ENCODE data around the gene NALCN. TPM values are rescaled to one million over a fixed set of nuclear protein-coding genes. Genes with fewer than 3 reads are reported as not detected.

NALCN gene
- total RNA-seq, 1 experiment from 2014 or later, result 0.52 TPM

DNA sequence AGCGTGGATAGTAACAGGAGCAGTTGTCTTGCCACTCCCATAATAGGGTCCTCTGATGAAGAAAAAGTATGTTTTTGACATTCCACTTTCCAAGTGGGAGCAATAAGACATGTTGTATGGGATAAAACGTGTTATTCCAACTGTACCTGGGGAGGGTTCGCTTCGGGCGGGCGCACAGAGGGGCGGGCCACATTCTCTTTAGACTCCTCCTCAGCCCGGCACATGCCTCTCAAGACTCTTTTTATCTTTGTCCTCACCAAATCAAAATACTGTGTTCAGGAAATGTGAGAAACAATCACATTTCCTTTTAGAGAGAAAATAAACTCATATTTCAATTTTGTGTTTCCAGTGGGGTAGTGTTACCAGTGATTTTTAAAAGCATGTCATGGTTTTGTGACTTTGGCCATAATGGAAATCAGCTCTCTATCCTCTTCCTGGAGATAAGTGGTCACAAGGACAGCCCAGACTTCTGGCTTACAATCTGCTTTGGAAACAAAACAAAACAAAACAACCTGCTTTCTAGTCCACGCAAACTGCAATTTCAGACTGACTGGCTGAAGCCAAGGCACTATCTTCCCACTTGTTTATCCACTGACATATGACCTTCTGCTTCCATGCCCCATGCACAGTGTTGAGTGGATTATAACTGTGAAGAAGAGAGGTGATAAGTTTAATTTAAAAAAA lies 276.1 kb downstream of the NALCN start:
- TF ChIP-seq EZH2 (IDR thresholded peaks at IDR 0.05; ENCODE audit: borderline replicate concordance, low read depth, low read length, poor library complexity, severe bottlenecking), result no peak
- TF ChIP-seq, protein P1, sequence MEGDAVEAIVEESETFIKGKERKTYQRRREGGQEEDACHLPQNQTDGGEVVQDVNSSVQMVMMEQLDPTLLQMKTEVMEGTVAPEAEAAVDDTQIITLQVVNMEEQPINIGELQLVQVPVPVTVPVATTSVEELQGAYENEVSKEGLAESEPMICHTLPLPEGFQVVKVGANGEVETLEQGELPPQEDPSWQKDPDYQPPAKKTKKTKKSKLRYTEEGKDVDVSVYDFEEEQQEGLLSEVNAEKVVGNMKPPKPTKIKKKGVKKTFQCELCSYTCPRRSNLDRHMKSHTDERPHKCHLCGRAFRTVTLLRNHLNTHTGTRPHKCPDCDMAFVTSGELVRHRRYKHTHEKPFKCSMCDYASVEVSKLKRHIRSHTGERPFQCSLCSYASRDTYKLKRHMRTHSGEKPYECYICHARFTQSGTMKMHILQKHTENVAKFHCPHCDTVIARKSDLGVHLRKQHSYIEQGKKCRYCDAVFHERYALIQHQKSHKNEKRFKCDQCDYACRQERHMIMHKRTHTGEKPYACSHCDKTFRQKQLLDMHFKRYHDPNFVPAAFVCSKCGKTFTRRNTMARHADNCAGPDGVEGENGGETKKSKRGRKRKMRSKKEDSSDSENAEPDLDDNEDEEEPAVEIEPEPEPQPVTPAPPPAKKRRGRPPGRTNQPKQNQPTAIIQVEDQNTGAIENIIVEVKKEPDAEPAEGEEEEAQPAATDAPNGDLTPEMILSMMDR (conservative IDR thresholded peaks at IDR 0.05; ENCODE audit: low read depth, low read length), result no peak
- no peak overlapping the region for H3K27ac ChIP-seq (ENCODE audit: low read depth, low read length, poor library complexity, severe bottlenecking)
- no peaks in the 10 kb centered on the region for H3K27me3 ChIP-seq (replicated peaks; ENCODE audit: insufficient read depth, low read depth, low read length, poor library complexity)
- intact Hi-C loops (cut with micrococcal nuclease; ENCODE audit: unreplicated experiment), result loop anchor here (5.0 kb wide), 2 partner anchors 777 to 1182 kb away; no protein-coding TSS in a partner anchor
- no peaks in the 10 kb centered on the region for H3K36me3 ChIP-seq (ENCODE audit: insufficient read depth, low read length, poor library complexity, severe bottlenecking)
- ChIA-PET CTCF (no interaction called here), POLR2A (ENCODE audit: low non-redundant PET) (no interaction called here)
- H3K4me3 ChIP-seq (ENCODE audit: low read depth, low read length, poor library complexity, severe bottlenecking), result no peak overlapping the region
- no peak for DNase-seq (ENCODE audit: low spot score)
- no TSS peak for BruUV-seq (replicated peaks)
- H3K4me1 ChIP-seq (ENCODE audit: insufficient read depth, low read length, poor library complexity, severe bottlenecking), result no peaks in the 10 kb centered on the region
- no peaks in the 10 kb centered on the region for H3K9me3 ChIP-seq (ENCODE audit: low read depth, low read length, poor library complexity, severe bottlenecking)

DNA sequence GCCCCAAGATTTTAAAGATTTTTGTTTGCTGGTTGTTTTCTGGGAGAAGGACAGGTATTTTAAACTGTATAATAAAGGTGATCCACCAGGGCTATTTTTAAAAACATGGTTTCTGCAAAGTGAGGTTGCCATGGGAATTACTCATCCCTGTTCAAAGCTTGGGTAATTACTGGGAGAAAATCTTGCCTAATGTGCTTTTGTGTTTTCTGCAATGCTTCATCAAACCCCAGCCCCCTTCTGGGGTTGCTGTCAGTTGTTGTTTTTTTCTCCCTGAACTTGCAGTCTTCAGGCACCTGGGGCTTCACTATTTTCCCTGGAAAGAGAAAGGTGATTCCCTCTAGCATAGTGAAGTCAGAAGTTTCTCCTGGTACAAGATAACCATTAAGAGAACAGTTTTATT lies 277.2 kb downstream of the NALCN start:
- CTCF ChIA-PET, result no interaction called here

DNA sequence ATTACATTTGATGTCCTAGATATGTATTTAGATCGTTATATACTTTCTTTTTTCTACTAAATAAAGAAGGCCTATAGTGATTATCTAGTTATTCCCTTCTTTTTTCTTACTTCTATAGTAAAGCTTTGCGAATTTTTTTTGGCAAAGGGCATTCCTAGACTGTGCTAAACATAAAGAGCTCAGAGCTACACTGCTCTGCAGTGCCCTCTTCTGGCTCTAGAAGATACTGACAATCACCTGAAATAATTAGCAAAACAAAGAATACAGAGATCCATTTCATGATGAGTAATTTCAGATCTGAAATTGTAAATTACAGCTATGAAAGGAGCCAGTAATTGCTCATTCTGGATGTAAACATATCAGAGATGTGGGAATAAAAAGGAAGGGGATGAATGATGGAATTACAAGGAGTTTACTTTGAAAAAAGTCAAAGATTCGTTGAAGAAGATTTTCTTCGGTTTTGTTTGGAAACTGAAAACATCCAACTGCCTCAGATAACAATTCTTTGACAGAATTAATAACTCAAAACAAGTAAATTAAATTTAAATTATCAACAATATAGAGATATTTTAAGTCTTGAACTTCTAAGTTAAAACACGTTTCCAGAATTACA lies 288.5 kb downstream of the NALCN start:
- Histone ChIP-seq H3K4me3 (ENCODE audit: low read depth, low read length, poor library complexity, severe bottlenecking) (no peak overlapping the region), H3K4me1 (ENCODE audit: insufficient read depth, low read length, poor library complexity, severe bottlenecking) (no peaks in the 10 kb centered on the region), H3K36me3 (ENCODE audit: insufficient read depth, low read length, poor library complexity, severe bottlenecking) (no peaks in the 10 kb centered on the region), H3K27me3 (replicated peaks; ENCODE audit: insufficient read depth, low read depth, low read length, poor library complexity) (peaks cover 8% of the 10 kb centered on the region), H3K27ac (ENCODE audit: low read depth, low read length, poor library complexity, severe bottlenecking) (no peak overlapping the region), H3K9me3 (ENCODE audit: low read depth, low read length, poor library complexity, severe bottlenecking) (no peaks in the 10 kb centered on the region)
- peak; percentile 71 for DNase-seq (ENCODE audit: low spot score)
- ChIA-PET POLR2A (ENCODE audit: low non-redundant PET) (interaction anchor here (0.7 kb wide), 1 partner anchor 224 kb away, joined by 3 read pairs; no protein-coding TSS in a partner anchor), CTCF (interaction anchor here (0.5 to 1.6 kb wide), 7 partner anchors 10 to 1417 kb away, joined by 3 to 8 read pairs (median 4); no protein-coding TSS in a partner anchor)
- TF ChIP-seq EZH2 (IDR thresholded peaks at IDR 0.05; ENCODE audit: borderline replicate concordance, low read depth, low read length, poor library complexity, severe bottlenecking), result no peak
- TF ChIP-seq, protein P1 (conservative IDR thresholded peaks at IDR 0.05; ENCODE audit: low read depth, low read length), result peak; percentile 86
- no TSS peak for BruUV-seq (replicated peaks)
- intact Hi-C loops (cut with micrococcal nuclease; ENCODE audit: unreplicated experiment), result loop anchor here (2.0 to 10.0 kb wide), 4 partner anchors 406 to 1471 kb away; no protein-coding TSS in a partner anchor

More for the DNA sequence above, 277.2 kb downstream of the NALCN start:
- Histone ChIP-seq H3K36me3 (ENCODE audit: insufficient read depth, low read length, poor library complexity, severe bottlenecking) (no peaks in the 10 kb centered on the region), H3K4me1 (ENCODE audit: insufficient read depth, low read length, poor library complexity, severe bottlenecking) (no peaks in the 10 kb centered on the region), H3K27ac (ENCODE audit: low read depth, low read length, poor library complexity, severe bottlenecking) (no peak overlapping the region), H3K27me3 (replicated peaks; ENCODE audit: insufficient read depth, low read depth, low read length, poor library complexity) (no peaks in the 10 kb centered on the region), H3K4me3 (ENCODE audit: low read depth, low read length, poor library complexity, severe bottlenecking) (no peak overlapping the region), H3K9me3 (ENCODE audit: low read depth, low read length, poor library complexity, severe bottlenecking) (no peaks in the 10 kb centered on the region)
- intact Hi-C loops (cut with micrococcal nuclease; ENCODE audit: unreplicated experiment), result no loop called here
- POLR2A ChIA-PET (ENCODE audit: low non-redundant PET), result no interaction called here
- TF ChIP-seq, protein P1 (conservative IDR thresholded peaks at IDR 0.05; ENCODE audit: low read depth, low read length), result no peak
- TF ChIP-seq EZH2 (IDR thresholded peaks at IDR 0.05; ENCODE audit: borderline replicate concordance, low read depth, low read length, poor library complexity, severe bottlenecking), result no peak
- no TSS peak for BruUV-seq (replicated peaks)
- DNase-seq (ENCODE audit: low spot score), result no peak
